PC-9 (cell line): ENCODE results near the gene IKZF5. TPM values are rescaled to one million over a fixed set of nuclear protein-coding genes. Genes with fewer than 3 reads are reported as not detected.

Experiments
- BruUV-seq: library from RNA; stranded (reverse); fragments of 400-500 nt; replicated peaks from 2 replicates; lab custom pipeline; 2021; lab: Mats Ljungman, UMichigan
- CTCF ChIA-PET: fragments of 300-600 bp; sonication (Branson Sonifier 250); formaldehyde crosslinking; loops from one replicate; lab custom pipeline; 2022; ENCODE audit warnings: antibody characterized with exemption; lab: Charles Lee
- POLR2A ChIA-PET: fragments of 300-600 bp; sonication (Branson Sonifier 250); formaldehyde crosslinking; loops from one replicate; lab custom pipeline; 2022; ENCODE audit warnings: antibody characterized with exemption; ENCODE audit not compliant: unreplicated experiment; lab: Charles Lee
- DNase-seq, 2 experiments: peaks; one replicate each; pipeline versions ENCODE4 v3.0.0 to v3.0.0-alpha.2; 2015 to 2022; ENCODE audit warnings: mixed read lengths in 1 of 2
- H2AFZ ChIP-seq: fragments of 200-600 bp; sonication (generic); 2 replicates; pipeline ENCODE4 v1.8.1; 2017; ENCODE audit warnings: antibody characterized with exemption
- H3F3A ChIP-seq: fragments of 200-600 bp; sonication (generic); 2 replicates; pipeline ENCODE4 v1.8.1; 2017; ENCODE audit warnings: antibody characterized with exemption, mild to moderate bottlenecking, low read depth; ENCODE audit not compliant: insufficient read depth
- H3K27ac ChIP-seq: fragments of 200-600 bp; sonication (generic); 2 replicates; pipeline ENCODE4 v1.6.1; 2016; ENCODE audit warnings: mixed run types
- H3K27me3 ChIP-seq: fragments of 200-600 bp; sonication (generic); 2 replicates; pipeline ENCODE4 v1.6.1; 2016; ENCODE audit warnings: low read depth, mixed run types; ENCODE audit not compliant: insufficient read depth
- H3K36me3 ChIP-seq: fragments of 200-600 bp; sonication (generic); 2 replicates; pipeline ENCODE4 v1.6.1; 2016; ENCODE audit warnings: low read depth, mixed run types
- H3K4me1 ChIP-seq: fragments of 200-600 bp; sonication (generic); replicated peaks from 2 replicates; pipeline ENCODE4 v1.6.1; 2016; ENCODE audit warnings: mixed run types; ENCODE audit not compliant: insufficient read depth
- H3K4me2 ChIP-seq: fragments of 200-600 bp; sonication (generic); 2 replicates; pipeline ENCODE4 v1.6.1; 2017; ENCODE audit warnings: mixed run types
- H3K4me3 ChIP-seq: fragments of 200-600 bp; sonication (generic); 2 replicates; pipeline ENCODE4 v1.6.1; 2016; ENCODE audit warnings: mixed run types
- H3K79me2 ChIP-seq: fragments of 200-600 bp; sonication (generic); 2 replicates; pipeline ENCODE4 v1.6.1; 2017; ENCODE audit warnings: low read depth, mixed run types
- H3K9me2 ChIP-seq: fragments of 200-600 bp; sonication (generic); 2 replicates; pipeline ENCODE4 v1.8.1; 2017; ENCODE audit warnings: mild to moderate bottlenecking; ENCODE audit not compliant: insufficient read depth
- H3K9me3 ChIP-seq: fragments of 200-600 bp; sonication (generic); 2 replicates; pipeline ENCODE4 v1.8.1; 2016; ENCODE audit warnings: low read depth; ENCODE audit not compliant: insufficient read depth
- H4K20me1 ChIP-seq: fragments of 200-600 bp; sonication (generic); 2 replicates; pipeline ENCODE4 v1.8.1; 2017; ENCODE audit not compliant: insufficient read depth
- CTCF ChIP-seq: fragments of 200-600 bp; sonication (generic); conservative IDR thresholded peaks from 2 replicates; pipeline ENCODE4 v1.6.1; 2017; ENCODE audit warnings: mixed run types, antibody characterized with exemption, mild to moderate bottlenecking, moderate library complexity
- EZH2 ChIP-seq: fragments of 200-600 bp; sonication (generic); IDR thresholded peaks from 2 replicates; pipeline ENCODE4 v1.8.0; 2017; ENCODE audit warnings: antibody characterized with exemption, low read depth
- intact Hi-C: fragments of 100-400 bp; cut with micrococcal nuclease; formaldehyde crosslinking; loops from one replicate; pipeline ENCODE4 v1.10.0; 2022; ENCODE audit not compliant: unreplicated experiment
- total RNA-seq: library from RNA; stranded (reverse); gene quantifications from 2 replicates; pipeline ENCODE4 v1.2.3, GENCODE V29; 2021

IKZF5 gene
- total RNA-seq, 1 experiment from 2014 or later: 7.1 TPM

GRCh38 chr10:123013456-123014419 lies 5.1 kb upstream of the IKZF5 start:
- Histone ChIP-seq H3K27me3 (no peaks in the 10 kb centered on the region), H3K27ac (no peak overlapping the region), H3K9me3 (no peaks in the 10 kb centered on the region), H3K4me1 (peaks cover 6% of the 10 kb centered on the region), H3F3A (no peaks in the 10 kb centered on the region), H2AFZ (no peak overlapping the region), H3K4me2 (no peak overlapping the region), H3K36me3 (no peaks in the 10 kb centered on the region), H3K79me2 (no peaks in the 10 kb centered on the region), H3K4me3 (no peak overlapping the region), H4K20me1 (no peaks in the 10 kb centered on the region), H3K9me2 (no peaks in the 10 kb centered on the region)
- CTCF ChIA-PET: no interaction called here
- POLR2A ChIA-PET: no interaction called here
- intact Hi-C loops: no loop called here
- no peak for DNase-seq
- BruUV-seq: no TSS peak
- no peak for TF ChIP-seq EZH2
- TF ChIP-seq CTCF: no peak

DNA sequence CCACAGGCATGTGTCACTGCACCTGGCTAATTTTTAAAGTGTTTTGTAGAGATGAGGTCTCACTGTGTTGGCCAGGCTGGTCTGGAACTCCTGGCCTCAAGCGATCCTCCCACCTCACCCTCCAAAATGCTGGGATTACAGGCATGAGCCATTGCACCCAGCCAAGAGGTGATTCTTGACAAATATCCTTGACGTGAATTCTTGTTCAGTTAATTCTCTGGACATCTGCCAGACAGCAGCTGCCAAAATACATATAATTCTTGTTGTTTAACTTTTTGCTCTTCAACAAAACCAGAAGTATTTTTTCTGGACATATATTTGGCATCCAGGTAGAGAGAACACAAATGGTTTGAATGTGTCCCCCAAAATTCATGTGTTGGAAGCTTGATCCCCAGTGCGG lies 3.4 kb upstream of the IKZF5 start:
- H3K9me2 ChIP-seq: no peaks in the 10 kb centered on the region
- TF ChIP-seq EZH2: no peak
- TF ChIP-seq CTCF: no peak
- no peaks in the 10 kb centered on the region for H3K27me3 ChIP-seq
- no peak for DNase-seq
- peaks cover 15% of the 10 kb centered on the region for H3K79me2 ChIP-seq
- H2AFZ ChIP-seq: no peak overlapping the region
- no peak overlapping the region for H3K4me2 ChIP-seq
- POLR2A ChIA-PET: no interaction called here
- H3K36me3 ChIP-seq: no peaks in the 10 kb centered on the region
- H3K4me3 ChIP-seq: no peak overlapping the region
- H4K20me1 ChIP-seq: no peaks in the 10 kb centered on the region
- peaks cover 12% of the 10 kb centered on the region for H3K4me1 ChIP-seq
- H3K27ac ChIP-seq: no peak overlapping the region
- no peaks in the 10 kb centered on the region for H3K9me3 ChIP-seq
- CTCF ChIA-PET: no interaction called here
- intact Hi-C loops: no loop called here
- BruUV-seq: no TSS peak
- H3F3A ChIP-seq: no peaks in the 10 kb centered on the region

DNA sequence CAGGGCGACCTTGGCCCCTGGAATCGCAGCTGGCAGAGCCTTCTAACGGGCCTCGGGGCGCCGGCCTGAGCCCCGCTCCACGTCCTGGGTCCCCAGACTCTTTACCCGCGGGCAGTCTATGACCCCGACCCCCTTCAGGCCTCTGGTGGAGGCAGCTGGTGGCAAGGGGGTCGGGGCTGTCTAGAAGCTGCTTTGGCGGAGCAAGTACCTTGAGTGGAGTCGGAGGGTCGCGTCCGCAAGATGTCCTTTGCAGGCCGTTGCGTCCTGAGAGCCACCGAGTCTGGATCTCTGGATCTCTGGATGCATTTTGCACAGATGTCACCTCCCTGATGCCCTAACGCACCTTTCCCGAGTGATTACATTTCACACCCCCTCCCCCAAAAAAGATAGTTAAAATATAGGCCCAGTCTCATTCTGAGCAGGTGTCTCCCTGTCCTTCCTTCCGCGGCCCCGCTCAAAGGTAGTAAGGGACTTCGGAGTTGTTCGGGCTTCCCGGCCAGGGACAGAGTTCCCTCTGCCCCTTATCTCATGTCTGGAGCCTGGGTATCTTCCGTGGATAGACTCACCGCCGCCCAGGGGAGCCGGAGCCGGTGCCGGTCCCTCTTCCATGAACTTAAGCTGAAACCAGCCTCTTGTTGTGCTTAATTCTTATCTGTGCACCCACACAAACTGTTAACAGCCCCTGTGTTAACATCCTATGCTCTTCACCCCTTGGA lies 668 bp upstream of the IKZF5 start:
- Histone ChIP-seq H3K9me2 (no peaks in the 10 kb centered on the region), H3K4me3 (peak overlapping the region; percentile 89), H2AFZ (peak overlapping the region; percentile 96), H3K36me3 (no peaks in the 10 kb centered on the region), H3K27me3 (no peaks in the 10 kb centered on the region), H3K79me2 (peaks cover 41% of the 10 kb centered on the region), H3K27ac (no peak overlapping the region), H3K4me1 (peaks cover 16% of the 10 kb centered on the region), H3K4me2 (peak overlapping the region; percentile 82), H4K20me1 (no peaks in the 10 kb centered on the region), H3F3A (no peaks in the 10 kb centered on the region), H3K9me3 (no peaks in the 10 kb centered on the region)
- intact Hi-C loops: loop anchor here (2.0 to 10.0 kb wide), 2 partner anchors 54 to 146 kb away; partner anchors contain the start of genes BUB3 and C10orf88
- TSS peak; percentile 64 for BruUV-seq
- DNase-seq: peak in 1 of 2 experiments; percentile 3
- no peak for TF ChIP-seq EZH2
- no peak for TF ChIP-seq CTCF
- ChIA-PET POLR2A (no interaction called here), CTCF (no interaction called here)
